Mesendoderm (in vitro differentiated cells): Measurements from ENCODE around the gene MARCHF10.

Experiments used
- DNase-seq: peaks from one replicate; pipeline ENCODE4 v3.0.0; 2013
- H2AK5ac ChIP-seq: 2 replicates; pipeline ENCODE4 v1.6.1; 2013; ENCODE audit warnings: low read length, inconsistent platforms
- H2BK120ac ChIP-seq: 2 replicates; pipeline ENCODE4 v1.6.1; 2013; ENCODE audit warnings: low read depth, mild to moderate bottlenecking, low read length, moderate library complexity, mixed read lengths
- H2BK15ac ChIP-seq: replicated peaks from 2 replicates; pipeline ENCODE4 v1.6.1; 2013; ENCODE audit warnings: low read depth, mild to moderate bottlenecking, moderate library complexity
- H2BK5ac ChIP-seq: 2 replicates; pipeline ENCODE4 v1.6.1; 2013; ENCODE audit warnings: low read length, inconsistent platforms
- H3K18ac ChIP-seq: 2 replicates; pipeline ENCODE4 v1.6.1; 2013; ENCODE audit warnings: mild to moderate bottlenecking, low read length, mixed read lengths
- H3K23ac ChIP-seq: one replicate; pipeline ENCODE4 v1.6.1; 2013; ENCODE audit warnings: low read length
- H3K27ac ChIP-seq: 2 replicates; pipeline ENCODE4 v1.5.1; 2013; ENCODE audit warnings: low read depth, mild to moderate bottlenecking, inconsistent platforms, low read length, moderate library complexity
- H3K27me3 ChIP-seq: 2 replicates; pipeline ENCODE4 v1.6.1; 2013; ENCODE audit warnings: low read length, control low read depth, mild to moderate bottlenecking, inconsistent platforms; ENCODE audit not compliant: insufficient read depth, poor library complexity
- H3K36me3 ChIP-seq: 2 replicates; pipeline ENCODE4 v1.6.1; 2013; ENCODE audit warnings: low read length, inconsistent platforms; ENCODE audit not compliant: control insufficient read depth, insufficient read depth
- H3K4ac ChIP-seq: one replicate; pipeline ENCODE4 v1.6.1; 2013; ENCODE audit warnings: low read depth, mild to moderate bottlenecking, low read length, moderate library complexity
- H3K4me1 ChIP-seq: 2 replicates; pipeline ENCODE4 v1.6.1; 2013; ENCODE audit warnings: low read depth, low read length, inconsistent platforms; ENCODE audit not compliant: control insufficient read depth
- H3K4me2 ChIP-seq: 2 replicates; pipeline ENCODE4 v1.6.1; 2013; ENCODE audit warnings: low read length
- H3K4me3 ChIP-seq: 2 replicates; pipeline ENCODE4 v1.5.1; 2013; ENCODE audit warnings: mild to moderate bottlenecking, low read length
- H3K56ac ChIP-seq: one replicate; pipeline ENCODE4 v1.6.1; 2013; ENCODE audit warnings: low read length
- H3K79me1 ChIP-seq: 2 replicates; pipeline ENCODE4 v1.6.1; 2013; ENCODE audit warnings: low read length, inconsistent platforms
- H3K79me2 ChIP-seq: 2 replicates; pipeline ENCODE4 v1.6.1; 2013; ENCODE audit warnings: mild to moderate bottlenecking, low read length; ENCODE audit not compliant: control insufficient read depth, insufficient read depth
- H3K9ac ChIP-seq: 2 replicates; pipeline ENCODE4 v1.6.1; 2013; ENCODE audit warnings: low read length, inconsistent platforms
- H4K5ac ChIP-seq: one replicate; pipeline ENCODE4 v1.6.1; 2013; ENCODE audit warnings: low read length
- H4K8ac ChIP-seq: one replicate; pipeline ENCODE4 v1.6.1; 2013; ENCODE audit warnings: low read depth, mild to moderate bottlenecking, control low read depth, low read length, moderate library complexity
- WGBS: extraction: QIAGEN DNeasy Blood & Tissue Kit; methylation state at CpG from one replicate; pipeline ENCODE4 v1.1.7; 2013; ENCODE audit warnings: low lambda C conversion rate, missing lambda C conversion rate; ENCODE audit not compliant: insufficient coverage; ENCODE audit errors: extremely low coverage; 5-methylcytosine and 5-hydroxymethylcytosine counted together

The MARCHF10 gene

DNA sequence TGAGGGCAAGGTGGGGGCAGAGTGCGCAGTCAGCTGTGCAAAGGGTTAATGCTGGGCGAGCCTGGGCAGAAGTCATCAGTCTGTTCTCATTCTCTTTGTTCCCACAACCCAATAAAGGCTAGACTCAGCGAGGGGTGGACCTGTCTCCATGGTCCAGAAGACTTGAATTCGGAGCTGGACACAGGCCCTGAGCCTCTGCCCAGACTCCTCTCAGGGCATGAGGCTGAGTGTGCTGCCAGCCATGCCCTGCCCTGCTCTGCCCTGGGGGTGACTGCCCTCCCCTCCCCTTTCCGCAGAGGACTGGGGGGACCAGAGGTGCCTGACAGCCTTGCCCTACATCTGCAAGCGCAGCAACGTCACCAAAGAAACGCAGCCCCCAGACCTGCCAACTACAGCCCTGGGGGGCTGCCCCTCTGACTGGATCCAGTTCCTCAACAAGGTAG, 126.2 kb downstream of the MARCHF10 start:
- Histone ChIP-seq H3K79me2 (no peaks in the 10 kb centered on the region), H3K4me2 (no peak overlapping the region), H4K5ac (no peak overlapping the region), H2AK5ac (no peak overlapping the region), H2BK15ac (no peak overlapping the region), H3K27ac (no peak overlapping the region), H3K27me3 (no peaks in the 10 kb centered on the region), H3K4me3 (no peak overlapping the region), H3K18ac (no peak overlapping the region), H3K9ac (no peak overlapping the region), H3K79me1 (no peaks in the 10 kb centered on the region), H3K36me3 (peaks cover 16% of the 10 kb centered on the region), H2BK5ac (no peak overlapping the region), H3K23ac (no peak overlapping the region), H3K56ac (no peak overlapping the region), H3K4me1 (no peaks in the 10 kb centered on the region), H4K8ac (no peak overlapping the region), H2BK120ac (no peak overlapping the region), H3K4ac (no peak overlapping the region)
- WGBS = no CpG with 5 or more reads among the region's 8 CpGs
- no peak for DNase-seq

DNA sequence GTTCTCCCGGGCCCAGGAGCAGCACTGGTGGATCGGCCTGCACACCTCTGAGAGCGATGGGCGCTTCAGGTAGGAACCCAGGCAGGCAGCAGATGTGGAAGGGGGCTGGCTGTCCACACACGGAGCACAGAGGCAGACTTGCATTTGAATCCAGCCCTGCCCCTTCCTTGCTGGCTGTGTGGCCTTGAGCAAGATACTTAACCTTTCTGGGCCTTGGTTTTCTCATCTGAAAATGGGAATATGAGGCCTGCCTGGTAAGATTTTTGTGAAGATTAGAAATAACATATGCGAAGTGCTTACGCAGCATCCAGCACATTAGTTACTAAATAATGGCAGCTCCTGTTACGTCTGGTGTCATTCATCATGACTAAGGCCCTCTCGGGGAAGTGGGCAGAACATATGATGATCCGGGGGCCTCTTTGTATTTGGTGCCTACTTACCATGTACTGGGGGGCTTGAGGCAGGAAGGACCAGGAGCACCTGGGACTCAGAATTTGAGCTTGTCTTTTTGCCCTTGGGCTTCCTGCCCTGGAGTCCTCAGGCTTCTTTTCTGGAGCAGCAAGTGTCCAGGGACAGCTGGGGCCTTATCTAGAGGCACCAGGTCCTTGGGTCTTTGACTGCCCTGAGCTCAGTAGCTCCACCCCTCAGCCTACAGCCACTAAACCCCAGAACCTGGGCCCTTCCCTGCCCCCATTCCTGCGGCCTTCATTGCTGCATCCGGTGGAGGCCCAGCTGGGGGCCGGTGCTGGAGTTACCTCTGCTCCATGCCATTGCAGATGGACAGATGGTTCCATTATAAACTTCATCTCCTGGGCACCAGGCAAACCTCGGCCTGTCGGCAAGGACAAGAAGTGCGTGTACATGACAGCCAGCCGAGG, 126.8 kb downstream of the MARCHF10 start:
- no peak for DNase-seq
- Histone ChIP-seq H3K79me2 (no peaks in the 10 kb centered on the region), H3K27ac (no peak overlapping the region), H3K4me2 (no peak overlapping the region), H2BK120ac (no peak overlapping the region), H3K23ac (no peak overlapping the region), H3K4me3 (no peak overlapping the region), H3K9ac (no peak overlapping the region), H3K79me1 (no peaks in the 10 kb centered on the region), H2AK5ac (no peak overlapping the region), H3K27me3 (no peaks in the 10 kb centered on the region), H3K4me1 (no peaks in the 10 kb centered on the region), H3K4ac (no peak overlapping the region), H3K18ac (no peak overlapping the region), H4K5ac (no peak overlapping the region), H3K56ac (no peak overlapping the region), H2BK5ac (no peak overlapping the region), H2BK15ac (no peak overlapping the region), H4K8ac (no peak overlapping the region), H3K36me3 (peaks cover 16% of the 10 kb centered on the region)
- WGBS = no CpG with 5 or more reads among the region's 17 CpGs

DNA sequence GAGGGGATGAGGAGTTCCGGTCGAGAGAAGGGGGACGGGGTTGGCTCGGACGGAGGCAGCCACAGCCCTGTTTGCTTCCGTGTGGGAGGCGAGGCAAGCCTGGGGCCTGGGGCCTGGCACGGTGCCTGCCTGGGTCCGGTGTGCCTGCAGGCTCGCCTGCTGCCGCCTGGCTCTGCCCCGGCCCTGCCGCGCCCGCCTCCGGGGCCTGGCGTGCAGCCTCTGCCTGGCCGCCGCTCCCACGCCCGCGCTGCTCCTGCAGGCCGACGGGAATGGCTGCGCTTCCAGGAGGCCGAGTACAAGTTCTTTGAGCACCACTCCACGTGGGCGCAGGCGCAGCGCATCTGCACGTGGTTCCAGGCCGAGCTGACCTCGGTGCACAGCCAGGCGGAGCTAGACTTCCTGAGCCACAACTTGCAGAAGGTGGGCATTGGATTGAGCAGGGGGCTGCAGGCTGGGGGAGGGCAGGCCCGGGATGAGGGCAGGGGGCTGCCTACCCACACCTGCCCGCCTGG, 127.5 kb downstream of the MARCHF10 start:
- Histone ChIP-seq H3K56ac (no peak overlapping the region), H2BK120ac (no peak overlapping the region), H3K4me1 (no peaks in the 10 kb centered on the region), H3K9ac (no peak overlapping the region), H3K27ac (no peak overlapping the region), H3K27me3 (no peaks in the 10 kb centered on the region), H2AK5ac (no peak overlapping the region), H2BK15ac (no peak overlapping the region), H3K18ac (no peak overlapping the region), H2BK5ac (no peak overlapping the region), H3K23ac (no peak overlapping the region), H3K4me3 (no peak overlapping the region), H3K79me2 (no peaks in the 10 kb centered on the region), H3K4me2 (no peak overlapping the region), H3K36me3 (peaks cover 15% of the 10 kb centered on the region), H4K8ac (no peak overlapping the region), H4K5ac (no peak overlapping the region), H3K4ac (no peak overlapping the region), H3K79me1 (no peaks in the 10 kb centered on the region)
- WGBS = no CpG with 5 or more reads among the region's 36 CpGs
- no peak for DNase-seq

DNA sequence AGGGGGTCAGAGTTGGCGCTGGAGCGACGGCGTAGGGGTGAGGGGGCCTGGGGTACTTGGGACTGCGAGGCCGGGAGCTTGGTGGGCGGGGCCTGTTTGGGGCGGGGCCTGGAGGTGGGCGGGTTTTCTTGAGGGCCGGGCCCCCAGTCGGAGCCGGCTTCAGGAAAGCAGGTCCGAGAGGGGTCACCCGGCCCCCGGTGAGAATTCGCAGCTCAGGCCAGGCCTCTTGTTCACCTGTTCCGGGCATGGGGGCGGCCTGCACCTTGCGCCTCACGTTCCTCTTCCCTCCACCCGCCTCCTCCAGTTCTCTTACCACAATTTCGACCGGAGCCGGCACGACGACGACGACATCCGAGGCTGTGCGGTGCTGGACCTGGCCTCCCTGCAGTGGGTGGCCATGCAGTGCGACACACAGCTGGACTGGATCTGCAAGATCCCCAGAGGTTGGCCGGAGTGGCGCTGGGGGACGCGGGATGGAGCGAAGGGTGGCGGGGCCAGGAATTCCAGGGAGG, 128.2 kb downstream of the MARCHF10 start:
- no peak overlapping the region for H3K4me3 ChIP-seq
- no peak overlapping the region for H3K18ac ChIP-seq
- no peak overlapping the region for H2BK120ac ChIP-seq
- no peak for DNase-seq
- no peak overlapping the region for H2AK5ac ChIP-seq
- H3K23ac ChIP-seq = no peak overlapping the region
- no peak overlapping the region for H2BK5ac ChIP-seq
- no peaks in the 10 kb centered on the region for H3K27me3 ChIP-seq
- no peak overlapping the region for H3K4ac ChIP-seq
- WGBS = no CpG with 5 or more reads among the region's 37 CpGs
- H3K36me3 ChIP-seq = peaks cover 17% of the 10 kb centered on the region
- no peaks in the 10 kb centered on the region for H3K79me2 ChIP-seq
- no peak overlapping the region for H3K27ac ChIP-seq
- no peaks in the 10 kb centered on the region for H3K79me1 ChIP-seq
- no peak overlapping the region for H2BK15ac ChIP-seq
- H3K9ac ChIP-seq = no peak overlapping the region
- no peaks in the 10 kb centered on the region for H3K4me1 ChIP-seq
- H4K5ac ChIP-seq = no peak overlapping the region
- no peak overlapping the region for H4K8ac ChIP-seq
- H3K56ac ChIP-seq = no peak overlapping the region
- H3K4me2 ChIP-seq = no peak overlapping the region

DNA sequence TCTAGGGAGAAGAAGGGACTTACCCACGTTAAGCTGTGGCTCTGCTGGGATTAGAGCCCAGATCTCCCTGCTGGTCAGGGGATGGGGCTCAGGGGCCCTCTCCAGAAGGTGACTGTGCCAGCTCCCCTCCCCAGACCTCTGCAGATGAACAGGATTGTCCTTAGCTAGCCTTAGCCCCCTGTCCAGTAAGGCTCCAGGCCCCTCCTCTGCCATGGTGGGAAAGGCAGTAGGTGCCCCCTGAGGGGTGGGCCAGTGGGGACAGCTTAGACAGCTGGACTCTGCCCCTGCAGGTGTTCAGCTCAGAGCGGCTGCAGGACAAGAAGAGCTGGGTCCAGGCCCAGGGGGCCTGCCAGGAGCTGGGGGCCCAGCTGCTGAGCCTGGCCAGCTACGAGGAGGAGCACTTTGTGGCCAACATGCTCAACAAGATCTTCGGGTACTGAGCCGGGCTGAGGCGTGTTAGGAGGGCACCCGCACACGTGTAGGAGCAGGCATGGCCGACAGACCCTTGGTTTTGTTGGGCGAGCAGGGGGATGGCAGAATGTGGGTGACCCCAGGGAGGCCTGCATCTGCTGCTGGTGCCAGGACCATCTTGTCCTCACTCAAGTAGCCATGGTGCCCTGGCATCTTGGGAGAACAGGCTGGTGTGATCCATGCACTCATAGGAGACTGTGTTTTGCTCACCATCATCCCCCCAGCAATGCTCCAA, 129.7 kb downstream of the MARCHF10 start:
- H3K4ac ChIP-seq = no peak overlapping the region
- no peak overlapping the region for H2BK5ac ChIP-seq
- no peak overlapping the region for H3K9ac ChIP-seq
- H3K79me1 ChIP-seq = no peaks in the 10 kb centered on the region
- H3K23ac ChIP-seq = no peak overlapping the region
- no peak overlapping the region for H3K18ac ChIP-seq
- no peak overlapping the region for H2BK15ac ChIP-seq
- H2AK5ac ChIP-seq = no peak overlapping the region
- H3K4me3 ChIP-seq = no peak overlapping the region
- DNase-seq = no peak
- no peaks in the 10 kb centered on the region for H3K4me1 ChIP-seq
- no peaks in the 10 kb centered on the region for H3K27me3 ChIP-seq
- no CpG with 5 or more reads among the region's 10 CpGs for WGBS
- no peak overlapping the region for H4K8ac ChIP-seq
- no peak overlapping the region for H3K27ac ChIP-seq
- H3K36me3 ChIP-seq = peaks cover 20% of the 10 kb centered on the region
- no peaks in the 10 kb centered on the region for H3K79me2 ChIP-seq
- H3K4me2 ChIP-seq = no peak overlapping the region
- no peak overlapping the region for H2BK120ac ChIP-seq
- no peak overlapping the region for H3K56ac ChIP-seq
- no peak overlapping the region for H4K5ac ChIP-seq
